ENCODE results near the gene CLIP1.
"Not testable (repeated sequence)": the region's sequence is repeated elsewhere in the genome, so short reads cannot be mapped to it uniquely, and the experiment has no call there.

DNA sequence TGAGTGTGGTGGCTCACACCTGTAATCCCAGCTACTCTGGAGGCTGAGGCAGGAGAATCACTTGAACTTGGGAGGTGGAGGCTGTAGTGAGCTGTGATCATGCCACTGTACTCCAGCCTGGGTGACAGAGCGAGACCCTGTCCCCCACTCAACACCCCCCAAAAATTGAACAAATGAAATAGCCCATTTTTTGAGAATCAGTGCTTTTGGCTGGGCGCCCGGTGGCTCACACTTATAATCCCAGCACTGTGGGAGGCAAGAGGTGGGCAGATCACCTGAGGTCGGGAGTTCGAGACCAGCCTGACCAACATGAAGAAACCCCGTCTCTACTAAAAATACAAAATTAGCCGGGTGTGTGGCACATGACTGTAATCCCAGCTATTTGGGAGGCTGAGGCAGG lies 48.1 kb upstream of the CLIP1 start:
- TF ChIP-seq EZH2 (IDR thresholded peaks at IDR 0.05; ENCODE audit: borderline replicate concordance, low read depth, low read length, severe bottlenecking): not testable (repeated sequence)
- TF ChIP-seq, protein P1, sequence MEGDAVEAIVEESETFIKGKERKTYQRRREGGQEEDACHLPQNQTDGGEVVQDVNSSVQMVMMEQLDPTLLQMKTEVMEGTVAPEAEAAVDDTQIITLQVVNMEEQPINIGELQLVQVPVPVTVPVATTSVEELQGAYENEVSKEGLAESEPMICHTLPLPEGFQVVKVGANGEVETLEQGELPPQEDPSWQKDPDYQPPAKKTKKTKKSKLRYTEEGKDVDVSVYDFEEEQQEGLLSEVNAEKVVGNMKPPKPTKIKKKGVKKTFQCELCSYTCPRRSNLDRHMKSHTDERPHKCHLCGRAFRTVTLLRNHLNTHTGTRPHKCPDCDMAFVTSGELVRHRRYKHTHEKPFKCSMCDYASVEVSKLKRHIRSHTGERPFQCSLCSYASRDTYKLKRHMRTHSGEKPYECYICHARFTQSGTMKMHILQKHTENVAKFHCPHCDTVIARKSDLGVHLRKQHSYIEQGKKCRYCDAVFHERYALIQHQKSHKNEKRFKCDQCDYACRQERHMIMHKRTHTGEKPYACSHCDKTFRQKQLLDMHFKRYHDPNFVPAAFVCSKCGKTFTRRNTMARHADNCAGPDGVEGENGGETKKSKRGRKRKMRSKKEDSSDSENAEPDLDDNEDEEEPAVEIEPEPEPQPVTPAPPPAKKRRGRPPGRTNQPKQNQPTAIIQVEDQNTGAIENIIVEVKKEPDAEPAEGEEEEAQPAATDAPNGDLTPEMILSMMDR (IDR thresholded peaks at IDR 0.05; ENCODE audit: borderline replicate concordance, extremely low read depth, low read length, poor library complexity, severe bottlenecking): not testable (repeated sequence)
